K562 (cell line): ENCODE data around the gene SYNCRIP. TPM values are rescaled to one million over a fixed set of nuclear protein-coding genes. Genes with fewer than 3 reads are reported as not detected.

Experiments
- ATAC-seq: fragments of 200-7000 bp; cut with Tn5 transposase; 3 replicates; pipeline ENCODE4 v1.9.1; 2020; ENCODE audit warnings: moderate library complexity
- BruUV-seq: library from RNA; stranded (reverse); fragments of 400-500 nt; replicated peaks from 2 replicates; lab custom pipeline; 2021; lab: Mats Ljungman, UMichigan
- CTCF ChIA-PET: fragments of 300-600 bp; formaldehyde crosslinking; extraction: SDS; loops from one replicate; lab custom pipeline; 2021; ENCODE audit warnings: low intra/inter-chr PET ratio; lab: Yijun Ruan, JAX
- POLR2A ChIA-PET: fragments of 300-600, 350-650 bp; sonication (Branson Sonifier 250); formaldehyde crosslinking; extraction: SDS; loops from one replicate; lab custom pipeline; 2021; ENCODE audit warnings: antibody characterized with exemption, inconsistent platforms; lab: Yijun Ruan, JAX
- DNase-seq, 4 experiments: peaks; one replicate each; pipeline versions ENCODE4 v3.0.0 to v3.0.0-alpha.2; 2011 to 2018; ENCODE audit warnings: low spot score in 3 of 4, mixed read lengths in 3 of 4; ENCODE audit errors: extremely low read depth in 1 of 4
- FAIRE-seq: peaks from 2 replicates; lab custom pipeline; 2011; peaks lifted over from hg19 to GRCh38; lab: Jason Lieb, UNC
- H2AFZ ChIP-seq: 2 replicates; pipeline ENCODE4 v1.6.0; 2011; ENCODE audit warnings: low read depth, low read length, control low read depth, inconsistent platforms
- H3K27ac ChIP-seq: fragments of 200-600 bp; 3 replicates; pipeline ENCODE4 v1.8.0; 2011; ENCODE audit warnings: low read depth, mild to moderate bottlenecking, control low read depth, inconsistent platforms, low read length, moderate library complexity, mixed read lengths; ENCODE audit errors: extremely low read depth
- H3K27me3 ChIP-seq, 2 experiments: fragments of 300-600 bp in 1 of 2; 2 replicates in 1 of 2; 3 replicates in 1 of 2; pipeline versions ENCODE4 v1.6.0 to v1.8.0; 2011; ENCODE audit warnings: inconsistent platforms in 2 of 2, low read length in 2 of 2, mild to moderate bottlenecking in 1 of 2, mixed read lengths in 1 of 2, moderate library complexity in 1 of 2; ENCODE audit not compliant: control insufficient read depth in 2 of 2, insufficient read depth in 2 of 2
- H3K36me3 ChIP-seq: fragments of 300-600 bp; 3 replicates; pipeline ENCODE4 v1.8.0; 2011; ENCODE audit warnings: mild to moderate bottlenecking, low read length, inconsistent platforms; ENCODE audit not compliant: control insufficient read depth, insufficient read depth
- H3K4me1 ChIP-seq, 2 experiments: fragments of 200-600 bp in 1 of 2; replicated peaks in 1 of 2; 2 replicates in 1 of 2; 3 replicates in 1 of 2; pipeline versions ENCODE4 v1.5.1 to v1.8.0; 2011; ENCODE audit warnings: inconsistent platforms in 2 of 2, low read length in 2 of 2, mild to moderate bottlenecking in 1 of 2, mixed read lengths in 1 of 2, moderate library complexity in 1 of 2; ENCODE audit not compliant: control insufficient read depth in 2 of 2, insufficient read depth in 2 of 2
- H3K4me2 ChIP-seq: 2 replicates; pipeline ENCODE4 v1.6.1; 2011; ENCODE audit warnings: low read length, control low read depth, inconsistent platforms, mixed read lengths; ENCODE audit not compliant: insufficient read depth
- H3K4me3 ChIP-seq: fragments of 200-600 bp; sonication (generic), shearing (Covaris generic); 2 replicates; pipeline ENCODE4 v1.5.1; 2016; ENCODE audit warnings: control low read depth, inconsistent platforms
- H3K79me2 ChIP-seq: fragments of 200-600 bp; 3 replicates; pipeline ENCODE4 v1.8.0; 2011; ENCODE audit warnings: low read length, inconsistent platforms; ENCODE audit not compliant: control insufficient read depth, insufficient read depth
- H3K9ac ChIP-seq, 2 experiments: 2 replicates each; pipeline versions ENCODE4 v1.6.0 to v1.6.1; 2011; ENCODE audit warnings: low read depth in 2 of 2, low read length in 2 of 2, control low read depth in 1 of 2, inconsistent platforms in 1 of 2, mild to moderate bottlenecking in 1 of 2, mixed read lengths in 1 of 2; ENCODE audit not compliant: insufficient read depth in 1 of 2
- H3K9me1 ChIP-seq: one replicate; pipeline ENCODE4 v1.6.0; 2011; ENCODE audit warnings: inconsistent platforms, mild to moderate bottlenecking, low read length, moderate library complexity; ENCODE audit not compliant: control insufficient read depth, insufficient read depth
- H3K9me3 ChIP-seq: replicated peaks from 2 replicates; pipeline ENCODE4 v1.5.1; 2011; ENCODE audit warnings: low read depth, low read length, inconsistent platforms; ENCODE audit not compliant: control insufficient read depth, insufficient read depth
- H4K20me1 ChIP-seq: replicated peaks from 2 replicates; pipeline ENCODE4 v1.6.1; 2011; ENCODE audit warnings: low read length, inconsistent platforms, mixed read lengths; ENCODE audit not compliant: control insufficient read depth, insufficient read depth
- HCFC1 ChIP-seq: IDR thresholded peaks from 2 replicates; pipeline ENCODE4 v1.6.1; 2012; ENCODE audit warnings: low read depth, low read length, improper control_type of control experiment
- NFE2L1 ChIP-seq: fragments of 450-650 bp; IDR thresholded peaks from 2 replicates; pipeline ENCODE4 v1.6.1; 2016; ENCODE audit warnings: missing genetic modification characterization, low read depth, mild to moderate bottlenecking, missing compliant biosample characterization, moderate library complexity, borderline replicate concordance
- RB1 ChIP-seq: fragments of 450-650 bp; IDR thresholded peaks from 2 replicates; pipeline ENCODE4 v1.6.1; 2017; ENCODE audit warnings: low read depth, mild to moderate bottlenecking
- SP1 ChIP-seq: sonication (generic); formaldehyde crosslinking; IDR thresholded peaks from 2 replicates; pipeline ENCODE4 v1.8.1; 2022; ENCODE audit warnings: mild to moderate bottlenecking, missing genetic modification reagents
- SRSF1 ChIP-seq: fragments of 200-400 bp; formaldehyde crosslinking; IDR thresholded peaks from 2 replicates; pipeline ENCODE4 v1.6.1; 2017; ENCODE audit warnings: mild to moderate bottlenecking, low read depth, low read length, moderate library complexity
- ZNF174 ChIP-seq: fragments of 250-450 bp; sonication (Bioruptor Pico); IDR thresholded peaks from 2 replicates; pipeline ENCODE4 v1.4.0; 2020; ENCODE audit warnings: mild to moderate bottlenecking
- ZNF408 ChIP-seq: fragments of 250-450 bp; sonication (Bioruptor Pico); IDR thresholded peaks from 2 replicates; pipeline ENCODE4 v1.4.0; 2020; ENCODE audit warnings: low read depth, mild to moderate bottlenecking, moderate library complexity
- ZNF75A ChIP-seq: fragments of 450-650 bp; formaldehyde crosslinking; IDR thresholded peaks from 2 replicates; pipeline ENCODE4 v1.4.0; 2020; ENCODE audit warnings: mild to moderate bottlenecking
- ZSCAN32 ChIP-seq: fragments of 450-650 bp; formaldehyde crosslinking; IDR thresholded peaks from 2 replicates; pipeline ENCODE4 v1.4.0; 2020; ENCODE audit warnings: mild to moderate bottlenecking, moderate library complexity
- WGBS: fragments of 100-300 bp; shearing (Covaris generic); methylation state at CpG from one replicate; pipeline ENCODE4 v1.1.6; 2016; ENCODE audit warnings: low coverage, mixed read lengths; ENCODE audit not compliant: insufficient coverage; ENCODE audit errors: missing lambda C conversion rate; 5-methylcytosine and 5-hydroxymethylcytosine counted together
- in situ Hi-C: fragments of 300-500 bp; cut with MboI; formaldehyde crosslinking; loops from 4 replicates; pipeline ENCODE4 v1.15.0; 2018; ENCODE audit warnings: inconsistent platforms, mixed read lengths
- intact Hi-C: fragments of 100-400 bp; cut with micrococcal nuclease; formaldehyde crosslinking; loops from 2 replicates; pipeline ENCODE4 v1.14.2; 2022
- polyA plus RNA-seq, 8 experiments: library from polyadenylated mRNA; depleted of rRNA in 4 of 8; stranded (reverse) in 5 of 8; unstranded in 3 of 8; fragments of >200 nt; fragmentation: Nextera tagmentation in 2 of 8; fragmentation: Illumina TruSeq in 1 of 8; extraction: Ambion mirVana in 2 of 8; extraction: Trizol in 1 of 8; gene quantifications; 2 replicates each; pipeline versions ENCODE4 v1.2.1 to v1.2.3, GENCODE V29; 2011 to 2014; ENCODE audit warnings: inconsistent platforms in 1 of 8, missing spikeins in 1 of 8
- total RNA-seq, 7 experiments: library from RNA; depleted of rRNA in 6 of 7; stranded (reverse); fragments of >200 nt in 6 of 7; fragmentation: Illumina TruSeq in 2 of 7; extraction: Trizol in 2 of 7; gene quantifications; 2 replicates each; pipeline versions ENCODE4 v1.2.1 to v1.2.3, GENCODE V29; 2011 to 2021; ENCODE audit warnings: low replicate concordance in 1 of 7
- TF ChIP-seq, protein P1 (sequence below): fragments of 450-650 bp; formaldehyde crosslinking; IDR thresholded peaks from 2 replicates; pipeline ENCODE4 v1.4.0; 2022; ENCODE audit warnings: missing genetic modification characterization
- TF ChIP-seq, protein P2 (sequence below): fragments of 250-450 bp; sonication (Bioruptor Pico); IDR thresholded peaks from 2 replicates; pipeline ENCODE4 v1.4.0; 2020; ENCODE audit warnings: mild to moderate bottlenecking

SYNCRIP gene
- total and polyA plus RNA-seq, 9 of the 15 experiments (the other 6 are each of a cell fraction or from before 2014, with no cell fraction given): 46.5 to 295 (median 140) TPM

DNA sequence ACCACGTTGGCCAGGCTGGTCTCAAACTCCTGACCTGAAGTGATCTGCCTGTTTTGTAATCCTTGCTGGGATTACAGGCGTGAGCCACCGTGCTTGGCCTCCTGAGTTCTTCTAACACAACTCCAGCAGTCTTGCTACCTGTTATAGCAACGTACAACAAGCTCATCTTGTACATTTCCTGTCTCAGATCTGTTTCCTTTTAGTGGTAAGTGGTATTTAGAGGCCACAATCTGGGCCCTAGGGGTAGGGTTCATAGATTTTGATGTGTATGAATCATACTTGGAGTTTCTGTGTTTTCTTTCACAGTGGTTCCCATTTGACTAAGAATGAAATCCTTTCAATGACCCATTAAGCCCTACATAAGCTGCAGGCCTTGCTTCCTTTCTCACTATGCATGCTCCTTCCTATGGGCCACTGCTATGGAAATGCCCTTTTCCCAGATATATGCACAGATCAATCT, 27.1 kb upstream of the SYNCRIP start:
- Histone ChIP-seq H3K9ac (no peak overlapping the region), H3K4me2 (no peak overlapping the region), H3K79me2 (peaks cover 10% of the 10 kb centered on the region)
- TF ChIP-seq SP1 (no peak), ZNF408 (CRISPR knock-in tag) (no peak), SRSF1 (no peak), ZNF174 (CRISPR knock-in tag) (no peak), HCFC1 (no peak), ZSCAN32 (CRISPR knock-in tag) (no peak), RB1 (no peak), ZNF75A (CRISPR knock-in tag) (no peak), NFE2L1 (tag) (no peak)
- TF ChIP-seq, protein P1, sequence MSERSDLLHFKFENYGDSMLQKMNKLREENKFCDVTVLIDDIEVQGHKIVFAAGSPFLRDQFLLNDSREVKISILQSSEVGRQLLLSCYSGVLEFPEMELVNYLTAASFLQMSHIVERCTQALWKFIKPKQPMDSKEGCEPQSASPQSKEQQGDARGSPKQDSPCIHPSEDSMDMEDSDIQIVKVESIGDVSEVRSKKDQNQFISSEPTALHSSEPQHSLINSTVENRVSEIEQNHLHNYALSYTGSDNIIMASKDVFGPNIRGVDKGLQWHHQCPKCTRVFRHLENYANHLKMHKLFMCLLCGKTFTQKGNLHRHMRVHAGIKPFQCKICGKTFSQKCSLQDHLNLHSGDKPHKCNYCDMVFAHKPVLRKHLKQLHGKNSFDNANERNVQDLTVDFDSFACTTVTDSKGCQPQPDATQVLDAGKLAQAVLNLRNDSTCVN (CRISPR knock-in tag): no peak
- TF ChIP-seq, protein P2, sequence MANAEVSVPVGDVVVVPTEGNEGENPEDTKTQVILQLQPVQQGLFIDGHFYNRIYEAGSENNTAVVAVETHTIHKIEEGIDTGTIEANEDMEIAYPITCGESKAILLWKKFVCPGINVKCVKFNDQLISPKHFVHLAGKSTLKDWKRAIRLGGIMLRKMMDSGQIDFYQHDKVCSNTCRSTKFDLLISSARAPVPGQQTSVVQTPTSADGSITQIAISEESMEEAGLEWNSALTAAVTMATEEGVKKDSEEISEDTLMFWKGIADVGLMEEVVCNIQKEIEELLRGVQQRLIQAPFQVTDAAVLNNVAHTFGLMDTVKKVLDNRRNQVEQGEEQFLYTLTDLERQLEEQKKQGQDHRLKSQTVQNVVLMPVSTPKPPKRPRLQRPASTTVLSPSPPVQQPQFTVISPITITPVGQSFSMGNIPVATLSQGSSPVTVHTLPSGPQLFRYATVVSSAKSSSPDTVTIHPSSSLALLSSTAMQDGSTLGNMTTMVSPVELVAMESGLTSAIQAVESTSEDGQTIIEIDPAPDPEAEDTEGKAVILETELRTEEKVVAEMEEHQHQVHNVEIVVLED (CRISPR knock-in tag): no peak
- TF ChIP-seq, all 486 proteins: peak for 0
- no peaks in the 10 kb centered on the region for H3K27me3 ChIP-seq
- FAIRE-seq: no peak
- H3K9me1 ChIP-seq: no peaks in the 10 kb centered on the region
- H4K20me1 ChIP-seq: peaks cover 4% of the 10 kb centered on the region; the same call in 1 of the 2 replicates
- BruUV-seq: no TSS peak
- H3K27ac ChIP-seq: no peak overlapping the region
- DNase-seq: no peak
- no peak overlapping the region for H2AFZ ChIP-seq
- H3K4me3 ChIP-seq: no peak overlapping the region
- intact Hi-C loops (no loop called here), in situ Hi-C loops (no loop called here)
- ATAC-seq: no peak
- peaks cover 12% of the 10 kb centered on the region for H3K36me3 ChIP-seq
- H3K4me1 ChIP-seq: peaks cover 0 to 4% of the 10 kb centered on the region in 2 experiments; a peak in 2 of 5 replicates
- H3K9me3 ChIP-seq: no peaks in the 10 kb centered on the region; the same call in 1 of the 2 replicates
- WGBS: 44% methylated on average over 4 of the region's 4 CpGs
- ChIA-PET CTCF (no interaction called here), POLR2A (interaction anchor here (0.9 to 2.1 kb wide), 4 partner anchors 9 to 30 kb away, joined by 3 to 20 read pairs (median 5); no protein-coding TSS in a partner anchor)
